OCI-LY3 (cell line): Measurements from ENCODE around the gene NRP1.

ENCODE experiments used
- EZH2phosphoT487 ChIP-seq: fragments of 200-600 bp; shearing (Covaris generic); IDR thresholded peaks from 2 replicates; pipeline ENCODE4 v1.6.1; 2018; ENCODE audit warnings: antibody characterized with exemption, mixed run types, low read depth
- TF ChIP-seq, protein P1 (sequence below): fragments of 200-600, 300-600 bp; sonication (generic); IDR thresholded peaks from 2 replicates; pipeline ENCODE4 v1.5.1; 2014; ENCODE audit warnings: antibody characterized with exemption, low read length, low read depth

- TF ChIP-seq, protein P1, sequence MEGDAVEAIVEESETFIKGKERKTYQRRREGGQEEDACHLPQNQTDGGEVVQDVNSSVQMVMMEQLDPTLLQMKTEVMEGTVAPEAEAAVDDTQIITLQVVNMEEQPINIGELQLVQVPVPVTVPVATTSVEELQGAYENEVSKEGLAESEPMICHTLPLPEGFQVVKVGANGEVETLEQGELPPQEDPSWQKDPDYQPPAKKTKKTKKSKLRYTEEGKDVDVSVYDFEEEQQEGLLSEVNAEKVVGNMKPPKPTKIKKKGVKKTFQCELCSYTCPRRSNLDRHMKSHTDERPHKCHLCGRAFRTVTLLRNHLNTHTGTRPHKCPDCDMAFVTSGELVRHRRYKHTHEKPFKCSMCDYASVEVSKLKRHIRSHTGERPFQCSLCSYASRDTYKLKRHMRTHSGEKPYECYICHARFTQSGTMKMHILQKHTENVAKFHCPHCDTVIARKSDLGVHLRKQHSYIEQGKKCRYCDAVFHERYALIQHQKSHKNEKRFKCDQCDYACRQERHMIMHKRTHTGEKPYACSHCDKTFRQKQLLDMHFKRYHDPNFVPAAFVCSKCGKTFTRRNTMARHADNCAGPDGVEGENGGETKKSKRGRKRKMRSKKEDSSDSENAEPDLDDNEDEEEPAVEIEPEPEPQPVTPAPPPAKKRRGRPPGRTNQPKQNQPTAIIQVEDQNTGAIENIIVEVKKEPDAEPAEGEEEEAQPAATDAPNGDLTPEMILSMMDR, result no peak
- TF ChIP-seq EZH2phosphoT487, result no peak
Observed at GRCh38 chr10:33180390-33180789, 154.1 kb downstream of the NRP1 start.
